Stimulated activated CD4-positive, alpha-beta T cell treated with anti-CD3 and anti-CD28 coated beads, Interleukin-12 subunit alpha, Interleukin-12 subunit beta, amount 100 ng/mL, for 24 hours (primary cell): Measurements from ENCODE around the gene CASP4.
"Not testable (repeated sequence)": the region's sequence is repeated elsewhere in the genome, so short reads cannot be mapped to it uniquely, and the experiment has no call there.

Source experiments
- DNase-seq, 2 experiments: peaks; one replicate each; pipeline ENCODE4 v3.0.0-alpha.2; 2020; ENCODE audit warnings: low read depth in 2 of 2

CASP4 gene

GRCh38 chr11:104956528-104956927, 11.8 kb downstream of the CASP4 start:
- DNase-seq: no peak

- no peak for DNase-seq
Measured at GRCh38 chr11:104946907-104947306, 21.5 kb downstream of the CASP4 start.

- no peak for DNase-seq
Measured at GRCh38 chr11:104944076-104944475, 24.3 kb downstream of the CASP4 start.

- no peak for DNase-seq
Measured at GRCh38 chr11:104943561-104943960, 24.8 kb downstream of the CASP4 start.

GRCh38 chr11:104934594-104934993, 33.8 kb downstream of the CASP4 start:
- DNase-seq: no peak

GRCh38 chr11:104934073-104934472, 34.3 kb downstream of the CASP4 start:
- not testable (repeated sequence) for DNase-seq

GRCh38 chr11:104928811-104929210, 39.6 kb downstream of the CASP4 start:
- no peak for DNase-seq

- DNase-seq: no peak
Measured at GRCh38 chr11:104926771-104927611, 41.4 kb downstream of the CASP4 start.

GRCh38 chr11:104925850-104926249, 42.5 kb downstream of the CASP4 start:
- no peak for DNase-seq

GRCh38 chr11:104918113-104918824, 50.1 kb downstream of the CASP4 start:
- DNase-seq: no peak

GRCh38 chr11:104917271-104918112, 50.9 kb downstream of the CASP4 start:
- no peak for DNase-seq

- no peak for DNase-seq
Measured at GRCh38 chr11:104916442-104916841, 51.9 kb downstream of the CASP4 start.

- no peak for DNase-seq
Measured at GRCh38 chr11:104912102-104912501, 56.3 kb downstream of the CASP4 start.

- DNase-seq: no peak
Measured at GRCh38 chr11:104908186-104908531, 60.2 kb downstream of the CASP4 start.

- DNase-seq: no peak
Measured at GRCh38 chr11:104907521-104908185, 60.7 kb downstream of the CASP4 start.

- no peak for DNase-seq
Measured at GRCh38 chr11:104905271-104905670, 63.1 kb downstream of the CASP4 start.

GRCh38 chr11:104899226-104899625, 69.1 kb downstream of the CASP4 start:
- DNase-seq: no peak

- no peak for DNase-seq
Measured at GRCh38 chr11:104898685-104899013, 69.7 kb downstream of the CASP4 start.

- no peak for DNase-seq
Measured at GRCh38 chr11:104897891-104898684, 70.3 kb downstream of the CASP4 start, which contains the start of gene CASP12. CASP12 (minus strand) TSS chr11:104898460.

GRCh38 chr11:104895634-104896033, 72.7 kb downstream of the CASP4 start:
- DNase-seq: no peak

- no peak for DNase-seq
Measured at GRCh38 chr11:104893876-104894275, 74.5 kb downstream of the CASP4 start.
